ENCODE measurements around the gene ACER1.
"Not testable (repeated sequence)": the region's sequence is repeated elsewhere in the genome, so short reads cannot be mapped to it uniquely, and the experiment has no call there.

The ACER1 gene

GRCh38 chr19:6292006-6292405, 41.4 kb downstream of the ACER1 start:
- no peak overlapping the region for H3K4me3 ChIP-seq (replicated peaks in 1 of 2; ENCODE audit: low read depth in 2 of 2, low read length in 2 of 2)
- peak; percentile 7 to 17 for DNase-seq (ENCODE audit: low read depth in 2 of 2)
- TF ChIP-seq CTCF (IDR thresholded peaks at IDR 0.05; ENCODE audit: low read depth, low read length): no peak

- no peak for TF ChIP-seq CTCF (IDR thresholded peaks at IDR 0.05; ENCODE audit: low read depth, low read length)
- DNase-seq (ENCODE audit: low read depth in 2 of 2): no peak
- no peak overlapping the region for H3K4me3 ChIP-seq (replicated peaks in 1 of 2; ENCODE audit: low read depth in 2 of 2, low read length in 2 of 2)
Observed at GRCh38 chr19:6288737-6289136, 44.7 kb downstream of the ACER1 start.

GRCh38 chr19:6287269-6287885, 46.0 kb downstream of the ACER1 start:
- DNase-seq (ENCODE audit: low read depth in 2 of 2): peak in 1 of 2 donors; percentile 17
- no peak overlapping the region for H3K4me3 ChIP-seq (replicated peaks in 1 of 2; ENCODE audit: low read depth in 2 of 2, low read length in 2 of 2)
- no peak for TF ChIP-seq CTCF (IDR thresholded peaks at IDR 0.05; ENCODE audit: low read depth, low read length)

- TF ChIP-seq CTCF (IDR thresholded peaks at IDR 0.05; ENCODE audit: low read depth, low read length): no peak
- H3K4me3 ChIP-seq (replicated peaks in 1 of 2; ENCODE audit: low read depth in 2 of 2, low read length in 2 of 2): no peak overlapping the region
- DNase-seq (ENCODE audit: low read depth in 2 of 2): no peak
Observed at GRCh38 chr19:6286676-6287075, 46.7 kb downstream of the ACER1 start.

GRCh38 chr19:6282393-6282792, 51.0 kb downstream of the ACER1 start:
- DNase-seq (ENCODE audit: low read depth in 2 of 2); H3K4me3 ChIP-seq (replicated peaks in 1 of 2; ENCODE audit: low read depth in 2 of 2, low read length in 2 of 2): not testable (repeated sequence)

- peak within 1 kb of the TSS; percentile 75 to 88 for H3K4me3 ChIP-seq (replicated peaks in 1 of 2; ENCODE audit: low read depth in 2 of 2, low read length in 2 of 2)
- DNase-seq (ENCODE audit: low read depth in 2 of 2): peak; percentile 96 to 99
- TF ChIP-seq CTCF (IDR thresholded peaks at IDR 0.05; ENCODE audit: low read depth, low read length): peak; percentile 36
Observed at GRCh38 chr19:6279931-6280591, 53.4 kb downstream of the ACER1 start, which contains the start of gene MLLT1. Gene MLLT1, minus strand, starts transcription at chr19:6279975. Its CDS starts 191 bp downstream, at chr19:6279784.

- DNase-seq (ENCODE audit: low read depth in 2 of 2): no peak
- no peak for TF ChIP-seq CTCF (IDR thresholded peaks at IDR 0.05; ENCODE audit: low read depth, low read length)
- peak overlapping the region; percentile 75 to 88 for H3K4me3 ChIP-seq (replicated peaks in 1 of 2; ENCODE audit: low read depth in 2 of 2, low read length in 2 of 2)
Observed at GRCh38 chr19:6279620-6279930, 53.8 kb downstream of the ACER1 start.
